HuH-7.5 (cell line): ENCODE measurements around the gene FKBP4.
A peak's percentile ranks its signal among the peaks of the same experiment; 100 is the strongest.

Experiments
- DNase-seq: peaks from one replicate; pipeline ENCODE4 v3.0.0; 2011; ENCODE audit warnings: low spot score

The FKBP4 gene

GRCh38 chr12:2853626-2854025 lies 58.9 kb downstream of the FKBP4 start:
- peak; percentile 90 for DNase-seq
